Measurements from ENCODE around the gene ZNF763.
"Not testable (repeated sequence)": the region's sequence is repeated elsewhere in the genome, so short reads cannot be mapped to it uniquely, and the experiment has no call there.

The ZNF763 gene

GRCh38 chr19:11964858-11965645, at the start of gene ZNF763:
Gene ZNF763 (plus strand): TSS chr19:11965040. CDS start chr19:11965209, 169 bp downstream.
- in situ Hi-C loops (cut with MboI; ENCODE audit: low sequenced_read_pairs): no loop called here

- in situ Hi-C loops (cut with MboI; ENCODE audit: low sequenced_read_pairs): no loop called here
Observed at GRCh38 chr19:11921852-11922495, 42.9 kb upstream of the ZNF763 start.

GRCh38 chr19:11924886-11925650, 39.8 kb upstream of the ZNF763 start, which contains the start of gene ZNF700:
Gene ZNF700 (plus strand): TSS chr19:11925107. CDS start chr19:11925211, 104 bp downstream.
- in situ Hi-C loops (cut with MboI; ENCODE audit: low sequenced_read_pairs): no loop called here

- in situ Hi-C loops (cut with MboI; ENCODE audit: low sequenced_read_pairs): not testable (repeated sequence)
Observed at GRCh38 chr19:11925651-11926187, 39.1 kb upstream of the ZNF763 start.

GRCh38 chr19:11927227-11927626, 37.6 kb upstream of the ZNF763 start:
- in situ Hi-C loops (cut with MboI; ENCODE audit: low sequenced_read_pairs): no loop called here

GRCh38 chr19:11931051-11931450, 33.8 kb upstream of the ZNF763 start:
- in situ Hi-C loops (cut with MboI; ENCODE audit: low sequenced_read_pairs): no loop called here

- in situ Hi-C loops (cut with MboI; ENCODE audit: low sequenced_read_pairs): no loop called here
Observed at GRCh38 chr19:11931513-11931912, 33.3 kb upstream of the ZNF763 start.

GRCh38 chr19:11935829-11936228, 29.0 kb upstream of the ZNF763 start:
- in situ Hi-C loops (cut with MboI; ENCODE audit: low sequenced_read_pairs): not testable (repeated sequence)

GRCh38 chr19:11938383-11938782, 26.5 kb upstream of the ZNF763 start:
- in situ Hi-C loops (cut with MboI; ENCODE audit: low sequenced_read_pairs): not testable (repeated sequence)

GRCh38 chr19:11941361-11941887, 23.4 kb upstream of the ZNF763 start:
- in situ Hi-C loops (cut with MboI; ENCODE audit: low sequenced_read_pairs): not testable (repeated sequence)

- in situ Hi-C loops (cut with MboI; ENCODE audit: low sequenced_read_pairs): no loop called here
Observed at GRCh38 chr19:11942008-11942842, 22.6 kb upstream of the ZNF763 start.

- in situ Hi-C loops (cut with MboI; ENCODE audit: low sequenced_read_pairs): no loop called here
Observed at GRCh38 chr19:11942843-11943108, 22.1 kb upstream of the ZNF763 start.

- in situ Hi-C loops (cut with MboI; ENCODE audit: low sequenced_read_pairs): no loop called here
Observed at GRCh38 chr19:11944656-11945055, 20.2 kb upstream of the ZNF763 start.

- in situ Hi-C loops (cut with MboI; ENCODE audit: low sequenced_read_pairs): no loop called here
Observed at GRCh38 chr19:11948646-11949045, 16.2 kb upstream of the ZNF763 start.

GRCh38 chr19:11949201-11949600, 15.6 kb upstream of the ZNF763 start:
- in situ Hi-C loops (cut with MboI; ENCODE audit: low sequenced_read_pairs): no loop called here

GRCh38 chr19:11949614-11950080, 15.2 kb upstream of the ZNF763 start:
- in situ Hi-C loops (cut with MboI; ENCODE audit: low sequenced_read_pairs): not testable (repeated sequence)

GRCh38 chr19:11950312-11950711, 14.5 kb upstream of the ZNF763 start:
- in situ Hi-C loops (cut with MboI; ENCODE audit: low sequenced_read_pairs): no loop called here

GRCh38 chr19:11963566-11964355, 1.1 kb upstream of the ZNF763 start:
- in situ Hi-C loops (cut with MboI; ENCODE audit: low sequenced_read_pairs): no loop called here

GRCh38 chr19:11964496-11964857, 363 bp upstream of the ZNF763 start:
- in situ Hi-C loops (cut with MboI; ENCODE audit: low sequenced_read_pairs): no loop called here

Data from hTERT RPE-1 (cell line).